ENCODE data around the gene PGP.
"Not testable (repeated sequence)": the region's sequence is repeated elsewhere in the genome, so short reads cannot be mapped to it uniquely, and the experiment has no call there.

The PGP gene

DNA sequence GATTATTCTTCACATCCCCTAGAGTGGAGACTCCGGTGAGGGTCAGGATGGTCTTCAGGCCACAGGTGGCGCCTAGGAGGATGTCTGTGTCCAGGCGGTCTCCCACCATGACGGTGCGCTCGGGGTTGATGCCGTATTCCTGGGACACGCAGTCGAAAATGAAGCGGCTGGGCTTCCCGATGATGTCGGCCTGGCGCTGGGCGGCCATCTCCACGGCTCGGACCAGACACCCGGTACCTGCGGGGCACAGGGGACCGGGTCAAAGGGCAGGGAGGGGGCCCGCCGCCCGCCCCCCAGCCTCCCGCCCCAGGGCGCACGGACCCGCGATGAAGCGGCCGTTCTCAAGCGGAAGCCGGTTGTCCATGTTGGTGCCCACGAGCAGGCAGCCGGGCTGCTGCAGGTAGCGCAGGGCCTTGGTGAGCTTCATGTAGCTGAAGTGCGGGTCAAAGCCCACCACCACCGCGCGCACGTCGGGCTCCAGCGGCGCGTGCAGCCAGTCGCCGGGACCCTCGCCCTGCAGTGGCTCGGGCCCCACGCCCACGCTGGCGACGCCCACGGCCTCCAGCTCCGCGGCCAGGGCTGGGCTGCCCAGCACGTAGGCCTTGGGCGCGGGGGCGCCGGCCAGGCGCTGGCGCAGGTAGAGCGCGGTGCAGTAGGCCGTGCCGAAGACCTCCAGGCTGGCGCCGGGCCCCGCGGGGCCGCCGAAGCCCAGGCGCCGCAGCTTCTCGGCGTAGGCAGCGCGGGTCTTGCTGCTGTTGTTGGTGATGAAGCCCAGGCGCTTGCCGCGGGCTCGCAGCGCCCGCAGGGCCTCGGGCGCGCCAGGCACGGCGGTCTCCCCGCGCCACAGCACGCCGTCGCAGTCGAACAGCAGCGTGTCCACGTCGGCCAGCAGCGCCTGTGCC lies 572 bp downstream of the PGP start:
- no peak for DNase-seq

DNA sequence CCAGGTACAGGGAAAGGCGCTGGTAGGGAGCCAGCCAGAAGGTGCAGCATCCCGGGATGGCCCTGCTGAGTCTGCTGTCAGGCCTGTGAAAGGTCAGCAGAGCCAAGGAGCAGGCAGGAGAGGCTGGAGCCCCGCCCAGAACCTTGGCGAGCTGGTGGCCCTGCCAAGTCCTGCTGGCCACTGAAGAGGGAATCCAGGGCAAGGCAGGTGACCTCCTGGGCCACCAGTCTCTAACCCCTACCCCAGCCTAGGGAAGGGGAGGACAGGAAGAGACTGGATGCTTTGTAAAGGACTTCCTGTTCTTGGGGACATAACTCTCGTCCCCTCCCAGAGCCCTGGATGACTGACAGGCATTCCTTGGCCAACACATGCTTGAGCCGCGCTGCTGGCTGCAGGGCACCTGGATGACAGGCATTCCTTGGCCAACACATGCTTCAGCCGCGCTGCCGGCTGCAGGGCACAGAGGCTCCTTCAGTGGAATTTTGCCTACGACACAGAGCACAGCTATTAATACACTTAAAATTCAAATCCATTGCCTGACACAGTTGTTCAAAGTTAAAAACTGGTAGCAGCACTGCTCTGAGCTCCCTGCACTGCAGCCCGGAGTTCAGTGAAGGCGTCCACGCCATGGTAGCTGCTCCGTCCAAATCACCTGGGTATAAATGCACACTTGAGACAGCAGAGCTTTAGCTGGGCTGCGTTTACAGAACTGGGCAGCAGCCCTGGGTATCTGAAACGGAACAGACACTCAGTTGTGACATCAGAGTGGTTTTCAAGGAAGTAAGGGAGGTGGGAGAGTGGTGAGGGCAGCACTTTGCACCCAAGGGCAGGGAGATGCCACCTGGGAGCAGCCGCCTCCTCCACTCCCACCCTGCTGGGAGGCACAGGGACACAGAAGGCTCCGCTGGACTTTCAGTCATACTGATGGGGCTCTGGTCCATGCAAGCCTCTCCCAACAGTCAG lies 2.0 kb downstream of the PGP start:
- DNase-seq, result no peak

DNA sequence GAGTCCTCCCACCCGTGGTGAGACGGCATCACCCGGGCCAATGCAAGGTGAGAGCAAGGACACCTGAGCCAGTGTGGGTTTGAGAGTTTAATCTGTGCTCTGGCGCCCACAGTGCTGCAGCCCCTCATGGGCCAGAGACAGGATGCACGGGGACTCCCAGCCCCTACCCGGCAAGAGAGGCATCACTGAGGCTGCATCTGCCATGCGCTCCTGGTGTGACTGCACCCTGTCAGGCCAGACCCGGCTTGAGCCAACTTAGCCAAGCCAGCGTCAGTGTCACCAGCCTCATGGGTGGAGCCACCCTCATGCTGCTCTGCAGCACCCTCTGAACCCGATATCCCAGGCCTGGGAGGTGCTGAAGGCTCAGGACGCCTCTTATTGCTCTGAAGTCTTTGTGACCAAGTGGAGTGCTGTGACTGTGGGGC lies 2.7 kb downstream of the PGP start:
- no peak for DNase-seq

DNA sequence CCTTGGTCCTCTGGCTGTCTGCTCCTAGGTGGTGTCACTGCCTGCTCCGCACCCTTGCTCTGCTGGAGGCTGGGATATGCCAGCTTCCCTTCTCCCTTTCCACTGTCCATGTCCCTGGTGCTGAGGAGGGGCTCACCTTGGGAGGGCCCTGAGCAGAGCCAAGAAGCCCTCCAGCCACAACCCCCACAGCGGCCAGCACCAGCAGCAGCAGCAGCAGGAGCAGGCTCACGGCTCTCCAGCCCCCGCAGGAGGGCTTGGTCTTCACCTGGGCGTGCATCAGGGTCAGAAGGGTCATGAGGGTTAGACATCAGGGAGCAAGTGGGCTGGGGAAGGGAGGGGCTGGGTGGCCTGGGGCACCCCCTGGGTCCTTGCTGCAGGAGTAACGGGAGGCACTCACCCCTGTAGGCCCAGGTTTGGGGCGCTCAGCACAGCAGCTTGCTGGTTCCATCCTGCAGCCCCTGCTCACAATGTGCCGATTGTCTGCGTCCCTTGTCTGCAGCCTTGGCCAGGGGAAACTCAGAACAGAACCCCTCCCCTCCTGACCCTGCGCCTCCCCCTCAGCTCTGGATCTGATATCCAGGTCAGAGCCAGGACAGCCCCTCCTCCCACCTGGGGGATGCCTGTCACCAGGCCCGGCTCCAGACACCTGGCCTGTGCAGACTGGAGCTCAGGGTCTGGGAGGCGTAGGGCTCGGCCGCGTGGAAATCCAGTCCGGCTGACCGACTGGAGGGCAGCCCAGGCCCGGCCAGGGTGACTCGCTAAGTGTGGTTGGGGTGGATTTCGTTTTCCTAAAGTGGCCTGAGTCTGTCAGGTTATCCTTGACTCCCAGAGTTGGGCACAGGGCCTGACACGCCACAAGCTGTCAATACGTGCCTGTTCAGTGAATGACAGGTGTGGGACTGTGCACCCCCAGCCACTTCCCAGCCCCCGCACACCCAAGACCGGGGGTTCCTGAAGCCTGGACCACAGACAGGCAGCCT lies 4.0 kb downstream of the PGP start, which contains the start of gene BRICD5:
Gene BRICD5, minus strand, starts transcription at position 478 of the 980 bp plus-strand sequence. Its CDS starts 30 bp downstream, at position 448.
- no peak for DNase-seq

DNA sequence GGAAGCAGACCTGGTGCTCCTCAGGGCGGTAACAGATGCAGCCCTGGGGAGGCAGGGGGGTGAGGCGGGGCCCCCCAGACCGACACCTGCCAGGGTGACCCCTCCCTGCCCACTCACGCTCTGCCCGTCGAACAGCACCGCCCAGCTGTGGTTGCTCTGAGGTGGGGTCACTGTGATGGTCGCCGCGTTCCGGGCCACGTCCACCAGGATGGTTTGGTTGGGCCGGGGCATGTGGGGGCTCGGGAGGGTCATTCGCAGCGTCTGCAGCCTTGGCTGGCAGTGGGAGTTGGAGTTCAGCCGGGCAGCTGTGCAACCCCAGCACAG lies 4.7 kb downstream of the PGP start:
- DNase-seq, result no peak

DNA sequence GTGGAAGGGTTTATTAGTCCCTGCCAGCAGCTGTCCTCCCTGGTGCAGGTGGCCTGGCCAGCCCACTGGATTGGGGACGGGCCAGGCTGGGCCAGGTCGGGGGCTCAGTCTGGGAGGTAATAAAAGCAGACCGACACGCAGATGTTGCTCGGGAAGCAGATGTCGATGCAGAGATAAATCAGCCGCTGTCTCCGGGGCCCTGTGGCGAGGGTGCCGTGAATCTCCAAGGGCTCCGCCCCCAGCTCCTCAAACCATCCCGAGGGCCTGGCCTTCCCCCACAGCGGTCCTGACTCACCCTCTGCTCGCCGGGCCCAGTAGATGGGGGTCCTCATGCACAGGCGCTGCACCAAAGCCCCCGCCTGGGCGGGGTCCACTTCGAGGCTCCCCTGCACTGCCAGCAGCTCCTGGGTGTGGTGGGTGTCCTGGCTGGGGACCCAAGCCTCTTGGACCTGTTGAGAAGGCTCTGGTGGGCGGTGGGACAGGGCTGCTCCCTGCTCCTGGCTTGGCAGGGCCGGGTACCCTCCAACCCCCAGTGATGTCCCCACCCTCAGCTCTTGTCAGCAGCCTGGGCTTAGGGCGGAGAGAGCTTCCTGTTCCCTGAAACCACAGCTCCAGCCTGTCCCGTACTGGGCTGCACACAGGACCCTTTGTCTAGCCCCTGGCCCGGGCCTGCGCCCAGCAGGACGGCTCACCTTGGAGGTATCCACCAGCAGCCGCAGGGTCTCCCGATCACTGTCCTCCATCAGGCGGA lies 5.2 kb downstream of the PGP start:
- no peak for DNase-seq

DNA sequence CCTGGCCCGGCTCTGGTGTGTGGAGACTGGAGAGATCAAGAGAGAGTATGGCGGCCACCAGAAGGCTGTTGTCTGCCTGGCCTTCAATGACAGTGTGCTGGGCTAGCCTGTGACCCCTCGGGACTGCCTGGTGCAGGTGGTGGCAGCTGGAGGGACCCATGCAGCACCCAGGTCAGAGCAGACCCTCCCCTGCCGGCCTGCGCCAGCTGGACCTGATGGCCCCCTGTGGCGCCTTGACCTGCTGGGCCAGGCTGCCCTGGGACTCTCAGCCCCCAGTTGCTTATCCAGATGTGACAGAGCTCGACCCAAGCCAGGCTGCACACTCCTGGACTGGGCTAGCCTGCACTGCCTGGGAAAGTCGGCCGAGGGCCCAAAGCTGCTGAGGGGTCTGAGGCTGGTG lies 5.9 kb downstream of the PGP start:
- no peak for DNase-seq

DNA sequence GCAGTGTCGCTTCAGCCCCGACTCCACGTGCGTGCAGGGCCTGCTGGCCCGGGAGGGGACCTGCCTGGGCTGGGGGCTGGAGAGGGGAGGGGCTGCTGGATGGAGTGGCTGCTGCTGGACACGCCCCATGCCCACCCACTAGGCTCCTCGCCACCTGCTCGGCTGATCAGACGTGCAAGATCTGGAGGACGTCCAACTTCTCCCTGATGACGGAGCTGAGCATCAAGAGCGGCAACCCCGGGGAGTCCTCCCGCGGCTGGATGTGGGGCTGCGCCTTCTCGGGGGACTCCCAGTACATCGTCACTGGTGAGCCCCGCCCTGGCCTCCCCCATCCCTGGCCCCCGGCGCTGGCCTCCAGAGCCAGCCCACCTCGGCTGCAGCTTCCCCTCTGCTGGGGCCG lies 6.3 kb downstream of the PGP start:
- DNase-seq, result no peak

DNA sequence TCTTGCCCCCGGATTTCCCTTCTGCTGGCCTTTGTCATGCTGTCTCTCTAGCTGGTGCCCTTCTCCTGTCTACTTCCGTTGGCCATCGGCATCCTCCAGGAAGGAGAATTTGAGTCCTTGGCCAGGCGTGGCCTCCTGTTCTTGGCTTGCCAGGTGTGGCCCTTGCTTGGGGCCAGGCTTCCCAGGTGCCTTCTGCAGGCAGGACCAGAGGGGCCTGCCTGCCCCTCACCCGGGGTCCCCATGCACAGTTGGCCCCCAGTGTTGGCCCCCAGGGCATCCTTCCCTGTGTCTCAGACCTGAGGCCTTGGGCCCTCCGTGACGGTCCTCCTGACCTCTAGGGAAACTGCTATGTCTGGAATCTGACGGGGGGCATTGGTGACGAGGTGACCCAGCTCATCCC lies 6.8 kb downstream of the PGP start:
- DNase-seq, result no peak

DNA sequence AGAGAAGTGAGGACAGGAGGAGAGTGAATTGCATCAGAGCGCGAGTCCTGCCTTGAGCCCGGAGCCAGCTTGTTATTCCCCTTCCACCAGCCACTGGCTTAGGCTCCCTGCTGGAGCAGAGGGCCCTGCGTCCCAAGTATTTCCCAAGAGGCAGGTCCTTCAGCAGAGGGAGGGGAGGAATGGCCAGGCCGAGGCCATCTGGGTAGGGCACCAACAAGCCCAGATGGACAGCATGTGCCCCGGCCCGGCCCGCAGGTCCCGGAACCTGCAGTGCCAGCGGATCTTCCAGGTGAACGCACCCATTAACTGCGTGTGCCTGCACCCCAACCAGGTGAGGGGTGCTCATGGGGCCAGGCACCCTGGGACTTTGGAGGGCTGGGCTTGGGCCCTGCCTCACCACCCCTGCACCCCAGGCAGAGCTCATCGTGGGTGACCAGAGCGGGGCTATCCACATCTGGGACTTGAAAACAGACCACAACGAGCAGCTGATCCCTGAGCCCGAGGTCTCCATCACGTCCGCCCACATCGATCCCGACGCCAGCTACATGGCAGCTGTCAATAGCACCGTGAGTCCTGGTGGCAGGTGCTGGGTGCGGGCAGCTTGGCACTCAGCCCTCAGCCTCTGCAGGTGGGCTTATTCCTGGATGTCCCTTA lies 7.7 kb downstream of the PGP start:
- no peak for DNase-seq

DNA sequence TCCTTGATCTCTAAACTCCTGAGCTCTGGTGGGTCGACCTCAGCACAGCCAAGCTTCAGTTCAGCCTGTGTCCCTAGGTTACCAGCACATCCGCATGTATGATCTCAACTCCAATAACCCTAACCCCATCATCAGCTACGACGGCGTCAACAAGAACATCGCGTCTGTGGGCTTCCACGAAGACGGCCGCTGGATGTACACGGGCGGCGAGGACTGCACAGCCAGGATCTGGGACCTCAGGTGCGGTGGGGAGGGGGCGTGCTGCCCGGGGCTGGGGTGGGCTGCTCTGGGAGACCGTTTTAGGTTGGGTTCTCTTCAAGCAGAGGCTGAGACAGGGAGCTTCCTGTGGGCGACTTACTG lies 8.2 kb downstream of the PGP start:
- no peak for DNase-seq

DNA sequence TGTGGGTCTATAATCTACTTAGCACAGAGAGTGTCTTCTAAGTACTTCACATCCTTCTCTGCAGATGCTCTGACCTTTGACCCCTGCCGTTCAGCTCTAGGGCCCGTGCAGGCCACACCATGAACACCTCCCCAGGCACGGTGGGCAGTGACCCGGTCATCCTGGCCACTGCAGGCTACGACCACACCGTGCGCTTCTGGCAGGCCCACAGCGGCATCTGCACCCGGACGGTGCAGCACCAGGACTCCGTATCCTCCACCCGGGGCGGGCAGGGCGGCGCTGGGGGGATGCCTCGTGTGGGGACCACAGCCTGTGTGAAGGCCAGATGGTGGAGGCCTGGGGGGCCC lies 8.7 kb downstream of the PGP start:
- no peak for DNase-seq

DNA sequence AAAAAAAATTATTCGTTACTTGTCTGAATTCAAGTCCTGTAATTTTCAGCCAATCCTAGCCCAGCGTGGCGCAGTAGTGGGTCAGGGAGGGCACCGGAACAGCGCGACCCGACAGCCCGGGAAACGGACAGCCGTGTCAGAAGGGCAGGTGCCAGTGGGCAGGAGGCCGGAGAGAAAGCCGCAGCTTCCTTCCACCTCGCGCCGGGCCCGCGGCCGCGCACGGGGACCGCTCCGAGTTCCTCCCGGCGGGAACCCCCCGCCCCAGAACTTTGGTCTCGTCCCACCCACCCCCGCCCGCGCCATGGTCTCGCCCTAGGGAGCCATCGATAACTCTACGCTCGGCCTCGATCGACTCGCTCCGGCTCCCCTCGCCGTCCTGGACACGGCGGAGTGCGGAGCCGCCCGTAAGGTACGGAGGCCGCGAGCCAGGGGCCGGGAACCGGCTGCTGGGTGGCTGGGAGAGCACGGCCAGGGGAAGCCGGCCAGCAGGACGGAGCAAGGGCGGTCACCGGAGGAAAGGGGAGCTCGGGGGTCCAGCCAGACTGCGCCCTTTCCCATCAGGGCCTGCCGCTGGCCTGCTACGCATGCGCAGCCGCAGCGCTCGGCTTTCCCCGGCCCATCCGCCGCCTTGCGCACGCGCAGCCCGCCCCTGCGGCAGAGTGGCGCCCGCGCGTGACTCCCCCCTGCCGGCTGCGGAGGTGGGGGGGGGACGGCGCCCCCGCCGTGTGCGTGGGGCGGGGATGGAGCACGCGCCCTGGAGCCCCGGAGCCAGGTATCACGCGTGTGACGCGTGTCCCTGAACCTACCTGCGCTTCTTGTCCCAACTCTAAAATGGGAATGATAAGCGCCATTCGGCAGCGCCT lies 9.3 kb downstream of the PGP start, which contains the start of gene MLST8:
Gene MLST8, plus strand, starts transcription at position 351 of the 863 bp plus-strand sequence. CDS start 632 bp downstream, outside the sequence.
- DNase-seq, result peak; percentile 91

DNA sequence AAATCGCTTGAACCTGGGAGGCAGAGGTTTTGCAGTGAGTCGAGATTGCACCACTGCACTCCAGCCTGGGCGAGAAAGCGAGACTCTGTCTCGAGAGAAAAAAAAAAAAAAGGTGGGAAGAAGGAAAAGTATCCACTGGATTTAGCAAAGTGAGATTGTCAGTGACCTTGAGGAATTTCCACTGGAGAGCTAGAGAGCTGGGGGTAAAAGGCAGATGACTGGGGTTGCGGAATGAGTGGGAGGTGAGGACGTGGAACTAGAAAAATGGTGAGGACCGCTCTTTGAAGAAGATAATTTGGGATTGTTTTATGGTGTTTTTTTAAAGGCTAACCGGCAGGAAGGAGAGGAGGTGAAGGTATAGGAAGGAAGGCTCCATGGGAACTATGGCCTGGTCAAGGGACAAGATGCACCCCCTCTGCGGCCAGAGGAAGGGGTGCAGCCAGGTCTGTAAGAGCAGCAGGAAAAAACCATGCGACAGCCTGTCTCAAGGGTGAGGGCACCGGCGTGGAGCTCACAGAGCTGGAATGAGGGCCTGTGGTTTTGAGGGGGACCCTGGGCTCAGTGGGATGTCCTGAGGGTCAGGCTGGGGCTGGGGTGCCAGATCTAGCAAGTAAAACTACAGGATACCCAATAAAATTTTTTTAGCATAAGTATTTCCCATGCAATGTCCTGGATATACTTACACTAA lies 10.1 kb downstream of the PGP start:
- DNase-seq, result no peak

DNA sequence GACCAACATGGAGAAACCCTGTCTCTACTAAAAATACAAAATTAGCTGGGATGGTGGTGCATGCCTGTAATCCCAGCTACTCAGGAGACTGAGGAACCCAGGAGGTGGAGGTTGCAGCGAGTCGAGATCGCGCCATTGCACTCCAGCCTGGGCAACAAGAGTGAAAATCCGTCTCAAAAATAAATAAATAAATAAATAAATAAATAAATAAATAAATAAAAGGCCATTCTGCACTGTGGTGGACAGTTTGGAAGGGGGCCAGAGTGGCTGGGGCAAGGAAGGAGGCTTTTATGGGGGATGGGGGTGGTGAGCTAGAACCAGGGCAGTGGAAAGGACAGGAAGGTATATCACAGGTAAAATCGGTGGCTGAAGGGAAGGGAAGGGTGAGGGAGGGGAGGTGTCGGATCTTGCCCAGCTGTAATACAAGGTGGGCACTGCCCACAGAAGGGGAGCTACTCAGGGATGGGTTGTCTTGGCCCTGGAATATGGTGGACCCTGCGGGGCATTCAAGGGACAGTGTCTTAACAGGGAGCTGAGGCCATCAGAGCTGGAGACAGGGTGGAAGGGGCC lies 11.4 kb downstream of the PGP start:
- not testable (repeated sequence) for DNase-seq

DNA sequence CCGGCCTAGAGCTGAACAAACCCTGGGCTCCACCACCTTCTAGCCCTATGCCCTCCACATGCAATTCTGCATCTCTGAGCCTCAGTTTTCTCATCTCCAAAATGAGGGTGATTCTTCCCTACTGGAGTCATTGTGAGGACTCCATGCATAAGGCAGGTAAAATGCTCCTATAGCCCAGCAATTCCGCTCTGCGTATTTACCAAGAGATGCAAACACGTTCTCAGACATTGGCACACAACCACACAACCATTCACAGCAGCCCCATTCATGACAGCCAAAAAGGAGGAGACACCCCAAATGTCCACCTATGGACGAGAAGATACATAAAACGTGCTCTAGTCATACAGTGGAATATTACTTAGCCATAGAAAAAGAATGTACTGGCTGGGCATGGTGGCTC lies 14.3 kb downstream of the PGP start:
- no peak for DNase-seq

DNA sequence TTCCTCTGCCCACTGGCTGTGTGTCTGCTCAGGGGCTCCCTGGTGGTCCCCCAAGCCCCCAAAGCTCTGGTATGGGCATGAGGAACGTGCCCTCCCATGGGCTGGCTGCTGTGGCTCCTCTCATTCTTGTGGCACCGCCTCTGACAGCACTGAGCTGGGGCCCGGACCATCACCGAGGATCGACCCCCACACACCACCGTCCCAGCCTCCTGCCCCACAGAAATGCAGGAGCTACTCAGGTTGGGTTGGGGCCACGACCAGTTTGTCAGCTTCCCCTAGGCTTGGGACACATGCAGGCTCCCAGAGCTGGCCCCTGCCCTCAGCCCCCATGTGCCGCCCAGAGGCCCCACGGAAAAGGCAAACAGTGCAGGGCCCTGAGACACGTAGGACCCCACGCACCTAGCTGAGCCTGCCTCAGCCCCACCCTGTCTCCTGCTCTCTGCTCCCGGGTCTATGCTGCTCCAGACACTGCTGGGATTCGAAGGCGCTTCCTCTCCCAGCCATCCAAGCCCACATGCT lies 15.0 kb downstream of the PGP start:
- DNase-seq, result no peak

DNA sequence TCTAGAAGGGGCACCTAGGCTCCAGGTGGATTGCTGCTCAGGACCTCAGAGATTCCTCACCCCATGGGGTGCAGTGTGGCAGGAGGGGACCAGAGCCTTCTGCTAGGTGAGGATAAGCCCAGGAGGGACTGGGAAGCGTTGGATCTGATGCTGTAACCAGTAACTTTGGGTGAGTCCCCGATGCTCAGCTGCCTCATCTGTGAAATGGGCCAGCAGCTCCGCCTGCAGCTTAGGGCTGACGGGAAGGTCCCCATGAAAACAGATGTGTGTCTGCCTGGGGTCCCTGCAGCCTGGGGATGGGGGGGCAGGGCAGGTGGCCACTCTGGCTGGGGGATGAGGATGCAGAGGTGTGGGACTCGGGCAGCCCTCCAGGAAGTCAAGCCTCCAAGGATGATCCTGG lies 15.5 kb downstream of the PGP start:
- DNase-seq, result no peak

DNA sequence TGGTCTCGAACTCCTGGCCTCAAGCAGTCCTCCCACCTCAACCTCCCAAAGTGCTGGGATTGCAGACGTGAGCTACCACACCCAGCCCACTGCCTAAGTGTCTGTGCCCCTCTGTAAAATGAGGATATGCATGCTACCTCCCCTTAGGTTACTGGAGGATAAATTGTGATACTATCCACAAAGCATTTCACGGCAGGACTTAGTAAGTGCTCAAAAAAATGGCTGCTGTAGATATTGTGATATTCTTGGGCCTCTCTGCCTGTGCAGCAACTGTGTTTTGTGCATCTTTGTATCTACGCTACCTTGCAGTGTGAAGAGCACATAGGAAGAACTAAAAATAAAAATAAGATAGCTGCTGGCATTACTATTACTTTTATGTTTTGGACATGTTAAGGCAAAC lies 16.4 kb downstream of the PGP start:
- DNase-seq, result no peak

All from femur (tissue), 1 donor.